Lower lobe of right lung (tissue), 2 donors: ENCODE results near the gene RNF186. TPM values are rescaled to one million over a fixed set of nuclear protein-coding genes. Genes with fewer than 3 reads are reported as not detected.

Experiments
- ATAC-seq, 2 donors: fragments of 200-7000 bp; cut with Tn5 transposase; one replicate each; pipeline ENCODE4 v1.9.1; 2020 to 2022; ENCODE audit warnings: mild to moderate bottlenecking in 2 of 2, moderate library complexity in 2 of 2
- DNase-seq: peaks from one replicate; pipeline ENCODE4 v3.0.0-alpha.2; 2020
- H3K27ac ChIP-seq: fragments of 200-600 bp; one replicate; pipeline ENCODE4 v1.8.0; 2022
- H3K27me3 ChIP-seq: fragments of 200-600 bp; one replicate; pipeline ENCODE4 v1.8.0; 2022; ENCODE audit warnings: low read depth
- H3K36me3 ChIP-seq: fragments of 200-600 bp; one replicate; pipeline ENCODE4 v1.8.0; 2022; ENCODE audit warnings: mild to moderate bottlenecking
- H3K4me1 ChIP-seq: fragments of 200-600 bp; one replicate; pipeline ENCODE4 v1.8.0; 2022
- H3K4me3 ChIP-seq: fragments of 200-600 bp; one replicate; pipeline ENCODE4 v1.8.0; 2022; ENCODE audit warnings: mild to moderate bottlenecking
- H3K9me3 ChIP-seq: fragments of 200-600 bp; one replicate; pipeline ENCODE4 v1.8.0; 2022
- CTCF ChIP-seq: fragments of 200-600 bp; IDR thresholded peaks from one replicate; pipeline ENCODE4 v1.8.0; 2022; ENCODE audit warnings: antibody characterized with exemption, mild to moderate bottlenecking
- intact Hi-C: fragments of 100-400 bp; cut with DNase I; formaldehyde crosslinking; loops from one replicate; pipeline ENCODE4 v1.11.0; 2022
- long read RNA-seq: library from polyadenylated mRNA; unstranded; transcript quantifications from one replicate; pipeline ENCODE4 v2.0.0, GENCODE V29; 2021
- total RNA-seq: library from RNA; stranded (reverse); fragmentation: NEBNext Ultra II Directional; extraction: Animal tissue kit (Norgen Biotek cat#: 25700); gene quantifications from one replicate; pipeline ENCODE4 v1.2.1, GENCODE V29; 2021
- donor health status: DM: no; HTN: yes; CAD: no; lungs with severe emphysema.

RNF186 gene, protein sequence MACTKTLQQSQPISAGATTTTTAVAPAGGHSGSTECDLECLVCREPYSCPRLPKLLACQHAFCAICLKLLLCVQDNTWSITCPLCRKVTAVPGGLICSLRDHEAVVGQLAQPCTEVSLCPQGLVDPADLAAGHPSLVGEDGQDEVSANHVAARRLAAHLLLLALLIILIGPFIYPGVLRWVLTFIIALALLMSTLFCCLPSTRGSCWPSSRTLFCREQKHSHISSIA
- total RNA-seq, result not detected
- long read RNA-seq, result 0 reads

- intact Hi-C loops, result no loop called here
- Histone ChIP-seq H3K27me3 (no peaks in the 10 kb centered on the region), H3K4me3 (no peak within 1 kb of the TSS), H3K4me1 (no peaks in the 10 kb centered on the region), H3K27ac (no peak within 1 kb of the TSS), H3K36me3 (no peaks in the 10 kb centered on the region), H3K9me3 (no peaks in the 10 kb centered on the region)
- ATAC-seq (peak; percentile 74 to 85), DNase-seq (peak; percentile 65)
- no peak for TF ChIP-seq CTCF
Measured at GRCh38 chr1:19814681-19815503, at the start of gene RNF186. TSS of gene RNF186 (minus strand) at chr1:19815283. CDS start at chr1:19815101, 182 bp downstream.

- no peak for ATAC-seq
- no peak overlapping the region for H3K27ac ChIP-seq
- intact Hi-C loops, result no loop called here
Measured at GRCh38 chr1:19864570-19865160, 49.6 kb upstream of the RNF186 start.

DNA sequence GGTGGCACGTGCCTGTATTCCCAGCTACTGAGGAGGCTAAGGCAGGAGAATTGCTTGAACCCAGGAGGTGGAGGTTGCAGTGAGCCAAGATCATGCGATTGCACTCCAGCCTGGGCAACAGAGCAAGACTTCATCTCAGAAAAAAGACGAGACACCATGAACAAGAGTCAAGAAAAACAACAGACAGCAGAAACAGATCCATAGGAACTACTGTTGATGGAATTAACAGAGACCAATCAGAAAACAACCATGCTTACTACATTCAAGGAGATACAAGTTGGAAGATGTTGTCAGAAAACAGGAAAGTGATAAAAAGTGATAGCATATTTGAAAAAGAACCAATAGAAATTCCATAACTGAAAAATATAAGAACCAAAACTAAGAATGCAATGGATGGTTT lies 47.9 kb upstream of the RNF186 start:
- ATAC-seq, result no peak
- no peaks in the 10 kb centered on the region for H3K9me3 ChIP-seq
- DNase-seq, result no peak
- H3K4me1 ChIP-seq, result no peaks in the 10 kb centered on the region
- no peak for TF ChIP-seq CTCF
- no peaks in the 10 kb centered on the region for H3K36me3 ChIP-seq
- H3K27ac ChIP-seq, result no peak overlapping the region
- H3K4me3 ChIP-seq, result no peak overlapping the region
- peaks cover 9% of the 10 kb centered on the region for H3K27me3 ChIP-seq
- intact Hi-C loops, result no loop called here

More at GRCh38 chr1:19864570-19865160, 49.6 kb upstream of the RNF186 start:
- Histone ChIP-seq H3K36me3 (no peaks in the 10 kb centered on the region), H3K9me3 (no peaks in the 10 kb centered on the region), H3K4me3 (no peak overlapping the region), H3K27me3 (peaks cover 22% of the 10 kb centered on the region), H3K4me1 (no peaks in the 10 kb centered on the region)
- no peak for TF ChIP-seq CTCF
- DNase-seq, result no peak

- no peak for TF ChIP-seq CTCF
- DNase-seq, result no peak
- no peaks in the 10 kb centered on the region for H3K4me1 ChIP-seq
- no peaks in the 10 kb centered on the region for H3K9me3 ChIP-seq
- H3K36me3 ChIP-seq, result no peaks in the 10 kb centered on the region
- H3K27me3 ChIP-seq, result peaks cover 7% of the 10 kb centered on the region
- no peak overlapping the region for H3K27ac ChIP-seq
- no peak for ATAC-seq
- no peak overlapping the region for H3K4me3 ChIP-seq
- intact Hi-C loops, result no loop called here
Measured at GRCh38 chr1:19861842-19862530, 46.9 kb upstream of the RNF186 start.

DNA sequence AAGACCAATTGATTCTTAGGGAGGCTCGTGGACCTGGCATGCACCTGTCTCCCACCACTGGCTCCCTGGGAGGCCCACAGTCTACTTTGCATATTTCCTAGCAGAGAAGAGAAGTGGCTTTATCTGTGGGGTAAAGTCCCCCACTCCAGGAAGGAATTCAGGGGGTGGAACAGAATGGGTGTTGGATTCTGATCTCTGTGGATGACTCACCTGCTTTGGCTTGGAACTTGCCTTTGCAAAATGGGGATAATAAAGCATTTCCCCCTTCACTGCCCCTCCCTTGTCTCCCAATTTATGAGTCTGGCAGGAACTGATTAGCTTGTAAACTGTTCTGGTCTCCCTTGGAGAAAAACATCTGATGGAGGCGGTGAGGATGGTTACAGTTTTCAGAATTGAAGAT lies 46.0 kb upstream of the RNF186 start:
- no peak for ATAC-seq
- no peak overlapping the region for H3K27ac ChIP-seq

More for the DNA sequence above, 46.0 kb upstream of the RNF186 start:
- no peak for TF ChIP-seq CTCF
- Histone ChIP-seq H3K4me3 (no peak overlapping the region), H3K27me3 (peaks cover 4% of the 10 kb centered on the region), H3K9me3 (no peaks in the 10 kb centered on the region), H3K36me3 (no peaks in the 10 kb centered on the region), H3K4me1 (no peaks in the 10 kb centered on the region)
- intact Hi-C loops, result no loop called here
- no peak for DNase-seq
